ENCODE results near the gene GINS3.

The GINS3 gene

DNA sequence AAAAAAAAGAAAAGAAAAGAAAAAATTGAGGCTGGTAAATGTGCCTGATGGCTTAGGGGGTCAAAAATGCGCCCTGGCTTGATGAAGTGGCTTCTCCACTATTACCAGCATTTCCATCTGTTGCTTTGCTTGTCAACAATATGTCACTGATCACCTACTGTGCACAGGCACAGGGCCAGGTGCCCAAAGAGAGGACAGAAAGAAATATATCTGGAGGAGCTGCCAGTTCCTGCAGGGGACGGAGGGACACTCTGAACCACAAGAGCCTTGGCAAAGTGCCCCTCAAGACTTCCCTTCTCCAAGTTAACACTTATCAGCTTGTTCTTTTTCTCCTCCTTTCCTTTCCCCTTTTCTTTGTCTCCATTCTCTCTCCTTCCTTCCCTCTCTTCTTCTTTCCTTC lies 34.7 kb downstream of the GINS3 start:
- DNase-seq, result no peak

DNA sequence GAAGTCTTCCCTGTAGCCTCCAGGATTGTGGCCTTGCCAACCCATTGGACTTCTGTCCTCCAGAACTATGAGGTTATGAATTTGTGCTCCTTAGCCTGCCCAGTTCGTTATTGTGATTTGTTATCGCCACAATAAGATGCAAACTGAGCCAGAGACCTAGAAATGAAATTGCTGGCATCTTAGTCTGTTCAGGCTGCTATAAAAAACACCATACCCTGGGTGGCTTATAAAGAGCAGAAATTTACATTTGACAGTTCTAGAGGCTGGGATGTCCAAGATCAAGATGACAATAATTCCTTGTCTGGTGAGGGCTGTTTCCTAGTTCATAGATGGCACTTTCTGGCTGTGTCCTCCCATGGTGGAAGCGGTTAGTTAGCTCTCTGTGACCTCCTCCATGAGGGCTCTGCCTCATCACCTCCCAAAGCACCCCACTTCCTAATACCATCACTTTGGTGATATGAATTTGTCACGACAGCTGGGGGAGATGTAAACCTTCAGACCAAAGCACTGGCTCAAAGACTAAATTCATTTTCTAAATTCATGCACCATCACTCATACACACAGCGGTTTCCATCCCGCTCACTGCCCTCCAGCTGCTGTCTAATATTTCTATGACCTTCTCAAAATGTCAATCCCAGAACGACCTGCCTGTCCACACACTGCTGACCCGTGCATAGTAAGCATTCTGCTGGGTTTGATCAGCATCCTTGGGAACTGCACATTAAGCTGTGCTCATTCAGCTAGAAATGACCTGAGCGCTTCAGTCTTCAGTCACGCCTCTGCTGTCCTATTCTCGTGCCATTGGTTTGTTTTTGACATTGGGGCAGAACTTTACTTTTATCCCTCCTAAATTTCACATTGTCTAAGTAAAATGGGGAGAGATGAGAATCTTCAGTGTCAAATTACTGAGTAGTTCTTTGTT lies 36.6 kb downstream of the GINS3 start:
- DNase-seq, result no peak

- no peak for DNase-seq
Measured at GRCh38 chr16:58430718-58431117, 38.4 kb downstream of the GINS3 start.

- DNase-seq, result no peak
Measured at GRCh38 chr16:58433569-58433951, 41.3 kb downstream of the GINS3 start.

DNA sequence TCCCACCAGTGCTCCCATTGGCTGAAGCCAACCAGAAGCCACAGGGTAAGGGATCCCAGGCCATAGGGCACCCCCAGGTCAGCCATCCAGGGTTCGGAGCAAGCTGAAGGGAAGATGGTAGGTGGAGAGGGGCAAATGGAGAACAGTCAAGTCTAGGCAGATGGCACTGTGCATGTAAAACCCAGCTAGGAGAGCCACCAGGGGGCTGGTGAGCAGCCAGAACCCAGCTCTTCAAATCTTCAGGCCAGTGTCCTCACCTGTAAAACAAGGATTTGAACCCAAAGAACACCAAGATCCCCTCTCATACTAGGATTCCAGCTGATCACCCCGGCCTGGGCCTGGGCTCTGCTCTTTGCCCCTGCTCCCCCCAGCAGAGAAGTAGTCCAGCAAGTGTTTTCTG lies 43.5 kb downstream of the GINS3 start:
- DNase-seq, result no peak

- no peak for DNase-seq
Measured at GRCh38 chr16:58440131-58440530, 47.9 kb downstream of the GINS3 start.

DNA sequence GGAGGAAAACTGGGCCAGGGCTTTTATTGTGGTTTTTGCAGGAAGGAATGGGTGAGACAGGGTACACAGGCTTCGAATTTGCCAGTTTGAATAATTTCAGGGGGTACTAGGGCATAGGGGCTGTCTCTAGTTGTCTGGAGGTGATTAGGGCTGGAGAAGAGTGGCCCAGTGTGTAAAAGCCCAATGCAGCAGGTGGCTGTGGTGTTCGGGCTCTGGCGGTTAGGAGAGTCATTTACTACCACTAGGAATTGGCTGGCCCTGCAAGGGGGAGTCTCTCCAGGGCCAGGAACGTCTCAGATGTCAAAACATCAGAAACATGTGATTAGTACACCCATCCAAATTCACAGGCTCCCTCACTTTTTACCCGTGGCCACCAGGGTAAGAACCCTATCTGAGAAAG lies 50.3 kb downstream of the GINS3 start:
- no peak for DNase-seq

- DNase-seq, result no peak
Measured at GRCh38 chr16:58443783-58444182, 51.5 kb downstream of the GINS3 start.

GRCh38 chr16:58444265-58444664 lies 52.0 kb downstream of the GINS3 start:
- no peak for DNase-seq

DNA sequence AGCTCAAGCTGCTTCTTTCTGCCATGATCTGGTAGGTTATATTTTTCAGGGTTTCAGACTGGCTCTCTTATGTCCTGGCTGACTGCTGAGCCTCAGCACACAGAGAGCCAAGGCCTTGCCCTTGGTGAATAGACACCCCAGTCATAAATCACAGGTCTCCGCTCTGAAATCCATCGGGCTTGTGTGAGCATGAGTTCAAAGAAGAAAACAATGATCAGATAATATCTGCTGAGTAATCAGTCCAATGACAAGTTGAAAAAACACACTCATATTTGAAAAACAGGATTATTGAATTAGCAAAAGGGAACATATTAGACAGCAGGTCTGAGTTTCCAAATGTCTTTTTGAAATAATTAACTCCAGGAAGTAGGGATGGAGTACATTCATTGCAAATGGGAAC lies 56.6 kb downstream of the GINS3 start:
- no peak for DNase-seq

GRCh38 chr16:58449306-58449705 lies 57.0 kb downstream of the GINS3 start:
- DNase-seq, result no peak

DNA sequence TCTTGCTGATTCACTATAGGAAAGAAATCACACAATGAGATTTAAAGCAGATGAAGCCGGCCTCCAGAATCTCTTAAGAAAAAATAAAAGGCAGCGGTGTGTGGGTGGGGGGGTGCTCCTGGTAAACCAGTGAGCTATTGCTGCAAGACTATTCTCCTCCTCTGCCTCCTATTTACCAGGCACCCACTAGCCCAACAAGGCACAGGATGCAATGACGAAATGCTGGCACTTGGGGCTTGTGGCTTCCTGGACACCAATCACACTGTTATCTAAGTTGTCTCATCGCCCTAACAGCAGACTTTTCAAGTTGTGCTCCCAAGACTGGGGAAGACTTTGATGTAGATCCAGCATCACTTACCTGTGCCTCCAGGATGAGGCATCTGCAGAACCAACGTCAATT lies 57.5 kb downstream of the GINS3 start:
- DNase-seq, result no peak

DNA sequence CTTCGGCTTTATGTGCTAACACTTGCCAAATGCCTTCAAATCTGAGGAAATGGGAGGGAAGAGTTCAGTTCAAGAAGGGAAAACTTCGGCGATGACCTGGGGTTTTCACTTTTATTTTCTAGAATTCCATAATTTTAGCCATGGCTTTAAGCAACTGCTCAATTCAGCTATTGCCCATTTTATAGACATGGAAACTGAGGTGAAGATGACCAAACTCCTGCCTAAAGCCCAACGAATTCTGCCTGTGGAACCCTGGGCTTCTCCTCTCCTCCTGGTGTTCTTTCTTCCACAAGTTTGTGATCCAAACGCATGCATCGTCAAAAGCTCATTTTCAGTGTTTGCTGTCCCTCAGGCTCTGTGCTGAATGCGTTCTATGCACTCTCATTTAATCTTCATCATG lies 58.3 kb downstream of the GINS3 start:
- no peak for DNase-seq

GRCh38 chr16:58451265-58451689 lies 59.0 kb downstream of the GINS3 start:
- DNase-seq, result no peak

GRCh38 chr16:58451945-58452401 lies 59.7 kb downstream of the GINS3 start:
- no peak for DNase-seq

GRCh38 chr16:58452640-58453039 lies 60.4 kb downstream of the GINS3 start:
- no peak for DNase-seq

DNA sequence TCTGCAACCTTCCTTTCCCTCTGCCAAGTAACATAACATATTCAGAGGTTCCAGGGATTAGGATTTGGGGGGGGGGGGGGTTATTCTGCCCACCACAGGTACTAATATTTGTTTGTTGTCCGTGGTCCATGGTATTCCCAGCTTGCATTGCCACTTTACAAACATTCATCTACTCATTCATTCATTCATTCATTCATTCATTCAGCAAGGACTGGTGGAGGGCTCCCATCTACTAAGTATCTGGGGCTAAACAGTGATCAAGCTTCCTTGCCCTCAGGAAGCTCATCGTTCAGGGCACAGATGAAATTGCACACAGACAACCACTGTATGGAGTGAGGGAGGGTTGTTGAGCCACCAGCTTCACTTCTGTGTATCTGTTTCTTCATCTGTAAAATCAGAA lies 61.9 kb downstream of the GINS3 start:
- DNase-seq, result no peak

GRCh38 chr16:58454856-58455255 lies 62.6 kb downstream of the GINS3 start:
- no peak for DNase-seq
